ENCODE results near the gene NTN4.
"Not testable (repeated sequence)": the region's sequence is repeated elsewhere in the genome, so short reads cannot be mapped to it uniquely, and the experiment has no call there.

NTN4 gene

DNA sequence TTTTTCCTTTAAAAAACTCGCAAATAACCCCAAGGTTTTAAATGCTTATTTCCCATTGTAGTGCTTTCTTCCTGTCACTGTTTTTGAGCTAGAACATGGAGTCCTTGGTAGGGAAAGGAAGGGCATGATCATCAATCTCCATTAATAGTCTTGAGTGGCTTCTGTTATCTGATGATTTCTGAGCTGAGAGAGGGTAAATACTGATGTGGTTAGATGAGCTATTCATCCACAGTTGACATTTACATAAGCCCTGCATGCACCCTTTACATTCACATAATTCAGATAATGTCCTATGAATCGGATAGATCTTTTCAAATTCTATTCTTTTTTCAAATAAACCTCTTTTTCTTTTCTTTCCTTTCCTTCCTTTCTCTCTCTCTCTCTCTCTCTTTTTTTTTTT lies 81.4 kb downstream of the NTN4 start:
- no peak for DNase-seq (ENCODE audit: low spot score)

DNA sequence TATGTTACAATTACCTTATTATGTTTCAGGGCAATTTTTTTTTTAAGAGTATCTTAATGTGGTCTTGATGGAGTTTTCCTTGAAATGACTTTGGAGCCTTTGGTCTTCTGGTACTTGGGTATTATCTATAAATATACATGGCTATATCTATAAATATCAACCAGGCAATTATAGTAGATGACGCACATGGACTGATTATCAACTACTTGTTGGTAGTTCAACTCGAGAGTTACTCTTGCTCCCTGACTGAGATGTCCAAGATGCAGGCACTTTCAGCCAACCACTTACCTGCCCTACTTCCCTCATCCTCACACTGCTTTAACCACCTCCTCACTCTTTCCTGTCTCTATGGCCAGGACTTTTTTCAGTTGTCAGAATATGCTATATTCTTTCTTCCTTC lies 85.4 kb downstream of the NTN4 start:
- no peak for DNase-seq (ENCODE audit: low spot score)

DNA sequence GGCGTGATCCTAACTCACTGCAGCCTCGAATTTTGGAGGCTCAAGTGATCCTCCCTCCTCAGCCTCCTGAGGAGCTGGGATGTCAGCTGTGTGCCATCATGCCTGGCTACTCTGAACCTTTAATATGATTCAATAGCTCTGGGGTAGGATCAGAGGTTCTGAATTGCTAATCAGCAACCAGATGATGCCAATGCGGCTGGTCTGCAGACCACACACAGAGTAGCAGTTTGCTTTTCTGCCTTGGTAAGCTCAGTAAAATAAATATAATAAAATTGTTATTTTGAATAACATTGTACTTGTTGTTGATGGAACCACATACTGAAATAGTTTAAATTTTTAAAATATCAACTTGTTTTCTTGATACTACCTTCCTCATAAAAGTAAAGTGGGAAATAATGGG lies 86.6 kb downstream of the NTN4 start:
- DNase-seq (ENCODE audit: low spot score): no peak

- DNase-seq (ENCODE audit: low spot score): no peak
These were observed 88.7 kb downstream of the NTN4 start for GRCh38 chr12:95701722-95702418.

DNA sequence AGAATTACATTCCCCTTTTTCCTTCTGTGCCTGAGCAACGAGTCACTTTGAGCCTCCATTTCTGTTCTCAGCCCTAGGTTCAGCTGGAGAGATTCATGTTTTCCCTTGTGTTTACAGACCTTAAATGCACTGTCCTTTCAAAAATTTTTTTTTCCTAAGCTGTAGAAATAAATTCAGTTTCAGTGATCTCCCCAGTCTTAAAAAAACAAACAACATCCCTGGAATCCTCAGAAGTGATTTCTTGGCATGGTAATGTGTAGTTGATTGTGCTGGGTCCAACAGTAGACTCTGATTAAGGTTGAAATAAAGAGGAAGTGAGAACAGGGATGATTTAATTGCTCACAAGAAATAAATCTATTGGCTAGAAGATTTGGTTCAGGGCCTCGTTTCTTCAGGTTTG lies 89.3 kb downstream of the NTN4 start:
- peak; percentile 4 for DNase-seq (ENCODE audit: low spot score)

- peak; percentile 89 for DNase-seq (ENCODE audit: low spot score)
These were observed 90.2 kb downstream of the NTN4 start for GRCh38 chr12:95700316-95700785.

GRCh38 chr12:95699579-95699978 lies 91.0 kb downstream of the NTN4 start:
- DNase-seq (ENCODE audit: low spot score): no peak

DNA sequence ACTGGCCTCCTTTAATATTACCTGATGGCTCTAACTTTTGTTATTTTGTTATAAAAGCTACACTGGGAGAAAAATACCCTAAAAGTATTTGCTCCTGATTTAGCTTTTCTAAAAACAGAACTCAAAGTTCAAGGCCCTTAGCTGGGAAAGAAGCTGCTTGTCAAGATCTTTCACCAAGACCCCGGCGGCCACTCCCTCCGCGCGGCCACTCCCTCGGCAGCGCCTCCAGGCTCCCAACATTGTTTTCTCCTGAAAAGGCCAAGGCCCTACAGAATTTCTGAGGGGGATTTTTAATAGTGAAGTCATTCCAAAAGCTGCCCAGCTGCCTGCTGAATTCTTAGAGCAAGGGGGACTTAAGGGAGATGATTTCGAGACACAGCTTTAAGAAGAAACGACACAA lies 96.4 kb downstream of the NTN4 start:
- DNase-seq (ENCODE audit: low spot score): no peak

- DNase-seq (ENCODE audit: low spot score): no peak
These were observed 96.9 kb downstream of the NTN4 start for GRCh38 chr12:95693689-95694088.

DNA sequence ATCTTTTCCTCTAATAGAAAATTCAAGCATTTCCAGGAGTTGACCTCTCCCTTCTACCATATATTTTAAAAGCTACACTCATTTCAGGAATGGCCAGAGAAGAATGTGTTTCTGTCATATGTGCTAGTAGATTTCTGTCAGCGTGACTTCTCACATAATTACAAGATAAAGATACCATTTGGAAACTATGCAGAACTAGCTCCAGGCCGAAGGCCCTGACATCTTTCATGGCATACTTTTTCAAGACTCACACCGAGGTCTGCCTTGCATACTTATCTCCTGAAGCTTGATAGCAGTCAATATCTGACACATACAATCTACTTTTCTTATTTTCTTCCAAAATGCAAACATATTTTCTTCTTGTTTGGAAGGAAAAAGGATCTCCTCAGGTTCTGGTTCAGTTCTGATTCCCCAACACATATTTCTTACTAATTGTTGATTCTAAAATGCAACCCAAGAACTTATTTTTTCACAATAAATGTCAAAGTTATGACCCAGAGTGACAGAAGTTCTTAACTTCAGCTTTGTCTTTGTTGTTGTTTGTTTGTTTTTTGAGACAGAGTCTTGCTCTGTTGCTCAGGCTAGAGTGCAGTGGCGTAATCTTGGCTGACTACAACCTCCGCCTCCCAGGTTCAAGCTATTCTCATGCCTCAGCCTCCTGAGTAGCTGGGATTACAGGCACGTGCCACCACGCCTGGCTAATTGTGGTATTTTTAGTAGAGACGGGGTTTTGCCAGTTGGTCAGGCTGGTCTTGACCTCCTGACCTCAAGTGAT lies 99.5 kb downstream of the NTN4 start:
- no peak for DNase-seq (ENCODE audit: low spot score)

DNA sequence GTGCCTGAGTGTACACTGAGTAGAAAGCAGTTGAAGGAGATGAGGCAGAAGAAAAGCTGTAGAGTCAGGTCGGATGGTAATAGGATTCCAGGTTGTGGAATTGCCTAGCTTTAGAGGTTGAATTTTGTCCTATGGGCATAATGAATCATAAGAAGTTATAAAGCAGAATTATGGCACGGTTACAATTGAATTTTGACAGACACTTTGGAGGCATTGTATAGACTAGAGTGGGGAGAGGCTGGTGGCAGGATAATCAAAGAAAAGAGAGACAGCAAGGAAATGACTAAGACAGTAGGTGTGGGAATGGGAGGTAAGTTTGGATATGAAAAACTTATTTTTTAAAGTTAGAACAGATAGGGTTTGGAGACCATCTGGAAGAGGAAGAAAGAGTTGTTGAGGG lies 102.6 kb downstream of the NTN4 start:
- DNase-seq (ENCODE audit: low spot score): no peak

DNA sequence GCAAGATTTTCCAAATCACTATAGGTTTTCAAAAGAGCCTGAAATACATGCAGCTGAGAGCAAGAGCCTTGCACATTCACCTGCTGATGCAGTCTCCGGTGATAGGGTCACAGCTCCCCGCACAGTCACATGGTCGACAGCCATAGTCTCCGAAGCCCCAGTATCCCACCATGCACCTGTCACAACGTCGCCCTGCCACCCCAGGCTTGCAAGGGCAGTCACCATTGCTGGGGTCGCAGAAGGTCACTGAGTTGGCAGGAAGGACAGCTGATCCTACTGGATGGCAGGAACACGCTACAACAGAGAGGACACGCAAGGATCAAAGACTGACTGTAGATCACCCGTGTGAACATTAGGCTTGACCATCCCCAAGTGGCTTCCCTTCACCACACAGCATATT lies 107.1 kb downstream of the NTN4 start:
- DNase-seq (ENCODE audit: low spot score): no peak

- DNase-seq (ENCODE audit: low spot score): no peak
These were observed 109.3 kb downstream of the NTN4 start for GRCh38 chr12:95681210-95681765.

- no peak for DNase-seq (ENCODE audit: low spot score)
These were observed 111.9 kb downstream of the NTN4 start for GRCh38 chr12:95678684-95679083.

GRCh38 chr12:95677782-95678181 lies 112.8 kb downstream of the NTN4 start:
- not testable (repeated sequence) for DNase-seq (ENCODE audit: low spot score)

DNA sequence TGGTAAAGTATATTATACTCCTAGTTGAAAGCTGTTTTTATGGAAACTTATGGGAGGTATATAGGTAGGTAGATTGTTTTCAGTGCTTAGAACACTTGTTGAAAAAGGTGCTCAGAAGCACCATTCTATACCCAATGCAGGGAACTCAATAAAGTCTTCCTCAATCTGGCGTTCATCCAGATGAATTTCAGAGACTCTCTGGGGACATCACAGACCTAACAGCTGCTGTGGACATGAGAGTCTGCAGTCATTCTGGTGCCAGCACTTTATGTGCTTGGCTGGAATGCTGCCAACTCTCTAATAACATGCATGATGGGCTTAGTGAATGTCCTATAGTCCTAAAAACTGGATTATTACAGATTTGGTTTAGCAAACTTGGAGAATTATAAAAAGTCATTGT lies 115.9 kb downstream of the NTN4 start:
- DNase-seq (ENCODE audit: low spot score): no peak

- DNase-seq (ENCODE audit: low spot score): no peak
These were observed 116.4 kb downstream of the NTN4 start for GRCh38 chr12:95674163-95674562.

DNA sequence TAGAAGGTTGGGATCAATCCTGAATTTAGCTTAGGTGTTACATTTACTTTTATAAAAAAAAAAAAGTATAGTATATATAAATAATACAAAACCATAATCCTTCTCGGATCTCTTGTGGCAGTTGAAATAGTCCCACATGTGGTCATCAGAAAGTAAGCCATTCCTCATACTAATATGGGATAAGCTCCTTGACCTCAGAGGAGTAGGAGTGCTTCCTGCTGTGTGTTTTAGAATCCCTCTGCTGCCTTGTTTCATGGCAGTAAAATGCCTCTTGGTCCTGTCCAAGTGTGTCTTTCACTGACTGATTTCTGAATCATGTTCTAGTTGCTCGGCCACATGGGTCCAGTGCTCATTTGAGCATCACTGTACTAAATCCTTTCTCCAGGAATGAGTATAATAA lies 117.0 kb downstream of the NTN4 start:
- DNase-seq (ENCODE audit: low spot score): no peak

GRCh38 chr12:95672166-95672565 lies 118.4 kb downstream of the NTN4 start:
- no peak for DNase-seq (ENCODE audit: low spot score)

DNA sequence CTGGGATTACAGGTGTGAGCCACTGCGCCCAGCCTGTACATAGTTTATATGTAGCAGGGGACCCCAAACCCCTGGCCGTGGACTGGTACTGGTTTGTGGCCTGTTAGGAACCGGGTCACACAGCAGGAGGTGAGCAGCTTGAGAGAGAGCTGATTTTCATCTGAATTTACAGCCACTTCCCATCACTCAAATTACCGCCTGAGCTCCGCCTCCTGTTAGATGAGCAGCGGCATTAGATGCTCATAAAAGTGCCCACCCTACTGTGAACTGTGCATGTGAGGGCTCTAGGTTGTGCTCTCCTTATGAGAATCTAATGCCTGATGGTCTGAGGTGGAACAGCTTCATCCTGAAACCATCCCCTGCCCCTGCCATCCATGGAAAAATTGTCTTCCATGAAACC lies 119.3 kb downstream of the NTN4 start:
- no peak for DNase-seq (ENCODE audit: low spot score)

GRCh38 chr12:95663525-95663924 lies 127.0 kb downstream of the NTN4 start:
- peak; percentile 7 for DNase-seq (ENCODE audit: low spot score)

- no peak for DNase-seq (ENCODE audit: low spot score)
These were observed 129.2 kb downstream of the NTN4 start for GRCh38 chr12:95661360-95661759.

GRCh38 chr12:95658386-95658785 lies 132.2 kb downstream of the NTN4 start:
- DNase-seq (ENCODE audit: low spot score): no peak

Measured in AG08395 (cell line).